Measurements from ENCODE around the gene ZFAND3.
A peak's percentile ranks its signal among the peaks of the same experiment; 100 is the strongest.

ZFAND3 gene

GRCh38 chr6:38056361-38056760 lies 236.8 kb downstream of the ZFAND3 start:
- no peak for DNase-seq

DNA sequence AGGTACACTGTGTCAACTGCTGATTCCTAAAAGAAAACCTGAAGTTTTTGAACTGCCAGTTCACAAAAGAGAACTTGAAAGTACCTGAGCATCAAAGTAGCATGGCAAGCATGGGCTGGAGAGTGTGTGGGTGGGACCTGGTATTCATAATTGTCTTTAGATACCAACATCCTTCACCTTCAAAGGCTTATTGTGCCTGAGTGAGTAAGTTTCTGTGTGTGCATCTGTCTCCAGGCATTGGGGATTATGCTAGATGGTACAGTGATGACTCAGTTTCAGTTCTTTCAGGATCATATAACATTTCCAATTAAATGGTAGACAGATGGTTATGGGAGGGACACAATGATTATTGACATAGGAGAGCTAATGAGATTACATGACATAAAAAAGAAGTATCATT lies 238.5 kb downstream of the ZFAND3 start:
- peak; percentile 56 for DNase-seq

- DNase-seq: no peak
Observed at GRCh38 chr6:38062066-38062465, 242.5 kb downstream of the ZFAND3 start.

DNA sequence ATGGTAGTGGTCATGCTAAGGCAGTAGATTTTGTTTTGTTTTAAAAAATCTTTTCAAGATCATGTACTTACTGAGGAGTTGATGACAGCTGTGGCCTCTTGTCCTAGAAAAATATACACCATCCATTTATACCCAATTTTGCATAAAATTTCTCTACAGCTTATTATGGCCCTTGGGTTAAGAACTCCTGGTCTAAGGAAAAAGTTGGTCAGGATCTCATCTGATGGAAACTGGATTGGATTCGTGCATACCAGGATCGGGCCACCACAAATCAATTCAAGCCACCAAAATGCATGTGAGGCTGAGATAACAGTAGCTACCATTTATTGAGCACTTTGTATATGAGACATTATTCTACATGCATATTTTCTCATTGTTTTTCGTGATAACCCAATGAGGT lies 244.4 kb downstream of the ZFAND3 start:
- DNase-seq: no peak

GRCh38 chr6:38064431-38064830 lies 244.9 kb downstream of the ZFAND3 start:
- no peak for DNase-seq

- no peak for DNase-seq
Observed at GRCh38 chr6:38065734-38066305, 246.3 kb downstream of the ZFAND3 start.

DNA sequence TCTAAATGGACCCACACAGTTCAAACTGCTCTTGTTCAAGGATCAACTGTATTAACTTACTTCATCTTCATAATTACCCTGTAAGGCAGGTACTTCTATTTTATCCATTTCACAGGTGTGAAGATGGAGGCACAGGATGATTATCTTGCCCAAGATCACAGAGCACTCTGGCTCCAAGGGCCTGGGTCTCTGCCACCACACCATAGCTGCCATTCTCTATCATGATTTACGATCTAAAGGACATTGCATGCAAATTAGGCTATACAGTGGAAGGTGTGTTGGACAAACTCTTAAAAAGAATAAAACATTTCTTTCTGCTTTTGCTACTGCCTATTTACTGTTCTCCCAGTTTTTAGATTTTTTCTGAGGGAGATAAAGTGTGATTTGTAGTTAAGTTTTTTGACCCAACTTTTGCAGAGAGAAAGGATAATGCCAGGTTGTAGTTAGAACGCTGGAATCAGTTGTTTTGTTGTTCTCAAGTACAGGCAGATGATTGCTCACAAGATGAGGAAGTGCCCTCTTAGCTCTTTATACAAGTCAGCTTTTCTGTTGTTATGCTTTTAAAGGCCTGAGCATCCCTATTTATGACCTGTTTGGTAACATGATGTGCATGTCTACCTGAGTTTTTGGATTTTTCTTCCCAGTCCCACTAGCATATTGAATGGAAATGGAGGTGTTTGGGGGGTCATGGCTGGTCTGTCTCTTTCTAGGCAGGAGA lies 247.9 kb downstream of the ZFAND3 start:
- no peak for DNase-seq

DNA sequence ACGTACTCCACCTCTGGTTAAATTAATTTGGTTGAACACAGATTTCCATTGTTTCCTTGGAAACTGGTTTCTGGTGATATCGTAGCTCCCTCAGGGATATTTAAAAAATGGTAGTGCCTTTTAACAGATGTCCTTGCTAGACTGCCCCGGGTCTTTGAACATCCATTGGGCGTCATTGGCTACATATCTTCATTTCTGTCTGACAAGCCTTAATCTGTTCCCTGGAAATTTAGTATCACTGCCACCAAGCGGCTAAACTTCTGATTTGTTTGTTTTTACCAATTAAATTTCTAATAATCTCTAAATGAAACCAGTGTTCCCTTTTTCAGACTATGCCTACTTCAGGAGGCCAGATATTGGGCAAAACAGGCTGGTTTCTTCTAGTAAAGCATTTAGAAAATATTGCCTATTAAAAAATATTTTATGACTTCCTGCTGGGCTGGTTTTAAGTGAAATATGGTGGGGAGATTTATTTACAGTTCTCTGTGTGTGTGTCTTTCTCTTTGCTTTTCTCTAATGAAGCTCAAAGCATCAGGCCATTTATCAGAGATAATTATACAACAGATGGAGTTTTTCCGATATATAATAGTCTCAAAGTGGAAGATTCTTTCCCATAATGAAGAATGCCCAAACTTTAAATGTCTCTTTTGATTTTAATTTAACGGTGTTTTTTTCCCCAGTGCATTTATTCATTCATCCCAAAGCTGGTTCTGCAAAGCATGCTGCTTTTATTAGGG lies 249.5 kb downstream of the ZFAND3 start:
- no peak for DNase-seq

- no peak for DNase-seq
Observed at GRCh38 chr6:38077488-38078030, 258.0 kb downstream of the ZFAND3 start.

GRCh38 chr6:38078671-38079070 lies 259.1 kb downstream of the ZFAND3 start:
- DNase-seq: no peak

DNA sequence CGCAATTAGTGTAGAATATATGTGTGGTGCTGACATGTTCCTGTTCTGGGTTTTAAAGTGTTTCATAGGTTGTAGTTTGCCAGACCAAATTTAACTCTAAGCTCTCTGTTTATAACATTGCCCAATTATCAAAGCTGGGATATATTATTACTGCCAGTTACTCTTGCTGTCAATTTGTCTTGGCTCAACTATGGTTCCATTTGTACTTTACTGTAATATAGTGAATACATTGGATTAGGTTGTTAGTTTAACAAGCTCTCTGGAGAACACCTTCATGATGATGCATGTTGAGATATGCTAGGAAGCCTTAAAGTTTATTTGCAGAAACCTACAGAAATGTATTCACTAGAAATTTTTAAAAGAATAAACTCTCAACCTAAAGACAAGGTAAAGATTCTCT lies 259.6 kb downstream of the ZFAND3 start:
- DNase-seq: no peak

- DNase-seq: no peak
Observed at GRCh38 chr6:38079537-38079936, 260.0 kb downstream of the ZFAND3 start.

GRCh38 chr6:38080360-38080759 lies 260.8 kb downstream of the ZFAND3 start:
- no peak for DNase-seq

DNA sequence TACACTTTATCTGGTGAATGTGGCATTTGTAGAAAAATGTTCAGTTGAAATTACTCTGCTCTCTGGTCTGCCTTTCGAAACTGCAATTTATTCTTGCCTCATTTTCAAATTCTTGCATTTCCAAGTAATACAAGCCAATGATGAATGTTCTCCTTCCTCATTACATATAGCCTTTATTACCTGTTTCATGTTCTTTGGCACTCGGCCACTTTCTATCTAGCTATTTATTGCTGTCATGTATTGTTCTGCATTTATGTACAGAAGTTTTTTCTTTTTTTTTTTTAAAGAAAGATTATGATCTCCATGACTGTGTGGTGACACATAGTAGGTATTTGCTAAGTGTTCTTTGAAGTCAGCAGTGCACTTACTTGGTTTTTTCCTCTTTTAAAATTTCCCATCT lies 261.4 kb downstream of the ZFAND3 start:
- DNase-seq: no peak

GRCh38 chr6:38085031-38085430 lies 265.5 kb downstream of the ZFAND3 start:
- no peak for DNase-seq

DNA sequence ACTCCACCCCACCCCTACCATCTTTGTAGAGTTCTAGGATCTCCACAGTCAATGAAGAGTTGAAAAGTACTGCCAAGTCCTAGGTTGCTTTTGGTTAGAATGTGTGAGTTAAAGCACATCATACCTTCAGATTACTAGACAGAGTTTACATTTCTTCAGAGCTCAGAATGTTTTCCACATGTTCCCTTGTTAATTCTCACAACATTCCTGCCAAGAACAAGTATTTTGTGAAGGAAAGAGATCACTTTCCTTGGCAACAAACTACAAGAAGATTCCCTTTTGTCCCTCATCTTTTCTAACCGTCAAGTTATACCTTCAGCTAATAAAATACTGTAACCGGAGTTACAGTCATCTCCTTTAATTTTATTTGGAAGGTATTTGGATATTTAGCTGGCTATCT lies 266.8 kb downstream of the ZFAND3 start:
- no peak for DNase-seq

GRCh38 chr6:38088010-38088409 lies 268.5 kb downstream of the ZFAND3 start:
- DNase-seq: no peak

GRCh38 chr6:38088829-38089228 lies 269.3 kb downstream of the ZFAND3 start:
- DNase-seq: no peak

GRCh38 chr6:38091613-38092012 lies 272.1 kb downstream of the ZFAND3 start:
- no peak for DNase-seq

DNA sequence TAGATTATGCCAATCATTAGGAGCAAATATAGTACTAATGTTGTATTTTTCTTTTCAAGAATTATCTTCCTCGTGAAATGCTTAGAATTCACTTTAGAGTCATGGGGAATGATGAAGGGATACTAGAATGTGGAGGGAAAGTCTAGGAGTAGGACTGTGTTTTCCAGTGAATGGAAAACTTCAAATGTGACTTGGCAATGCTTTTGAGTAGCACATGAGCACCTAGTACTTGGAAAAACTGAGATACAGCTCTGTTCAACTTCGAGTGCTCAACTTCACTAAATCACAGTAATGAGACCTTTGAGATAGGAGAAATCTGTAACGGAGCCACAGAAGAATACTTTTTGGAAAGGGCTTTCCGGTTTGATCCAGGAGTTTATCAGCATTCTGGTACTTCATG lies 272.9 kb downstream of the ZFAND3 start:
- DNase-seq: no peak

DNA sequence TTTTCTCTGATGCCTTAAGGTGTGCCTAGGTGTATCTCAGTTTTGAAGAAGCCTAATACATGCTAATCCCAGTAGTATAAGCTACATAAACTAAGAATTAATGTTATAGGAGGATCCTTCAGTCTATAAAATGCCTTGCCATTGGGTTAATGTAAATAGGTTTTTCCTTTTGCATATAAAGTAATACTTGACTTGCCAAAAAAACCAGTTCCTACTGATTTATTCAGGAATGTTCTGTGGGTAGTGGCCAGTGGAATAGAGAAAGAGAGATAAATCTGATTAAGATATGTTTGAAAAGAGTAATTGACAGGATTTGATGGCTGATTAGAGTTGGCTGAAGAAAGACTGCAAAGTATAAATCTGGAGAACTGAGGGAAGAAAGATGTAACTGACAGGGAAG lies 273.4 kb downstream of the ZFAND3 start:
- DNase-seq: no peak

- no peak for DNase-seq
Observed at GRCh38 chr6:38095054-38095453, 275.5 kb downstream of the ZFAND3 start.

- DNase-seq: no peak
Observed at GRCh38 chr6:38099221-38099620, 279.7 kb downstream of the ZFAND3 start.

- DNase-seq: no peak
Observed at GRCh38 chr6:38100380-38100779, 280.9 kb downstream of the ZFAND3 start.
